NCI-H82 (cell line): ENCODE measurements around the gene CNPPD1.
A peak's percentile ranks its signal among the peaks of the same experiment; 100 is the strongest.

Experiments used
- DNase-seq: peaks from one replicate; lab custom pipeline; 2025; lab: John Stamatoyannopoulos, UW

Gene CNPPD1

GRCh38 chr2:219176818-219177551 is at the start of gene CNPPD1:
Gene CNPPD1 (minus strand): TSS chr2:219176925. CDS start chr2:219176828, 97 bp downstream.
- DNase-seq = peak; percentile 90

DNA sequence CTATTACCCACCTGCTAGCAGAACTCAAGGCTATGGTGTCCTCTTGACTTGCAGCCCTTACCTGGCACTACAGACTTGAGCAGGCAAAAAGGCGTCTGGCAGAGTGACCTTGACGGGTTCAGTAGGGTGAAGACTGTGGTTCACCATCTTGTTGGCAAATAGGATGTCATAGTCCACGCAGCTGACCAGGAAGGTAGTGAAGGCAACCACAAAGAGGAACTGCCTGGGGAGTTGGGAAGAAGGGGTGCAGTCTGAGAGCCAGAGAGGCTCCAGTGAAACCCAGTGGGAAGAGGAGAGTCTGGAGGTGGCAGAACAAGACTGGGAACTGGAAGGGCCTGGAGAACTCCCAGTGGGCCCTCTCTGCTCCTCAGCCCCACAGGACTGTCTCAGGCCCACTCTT is 48.6 kb upstream of the CNPPD1 start:
- DNase-seq = no peak

- no peak for DNase-seq
These were observed 47.3 kb upstream of the CNPPD1 start for GRCh38 chr2:219223831-219224610.

GRCh38 chr2:219221957-219222518 is 45.3 kb upstream of the CNPPD1 start:
- no peak for DNase-seq

DNA sequence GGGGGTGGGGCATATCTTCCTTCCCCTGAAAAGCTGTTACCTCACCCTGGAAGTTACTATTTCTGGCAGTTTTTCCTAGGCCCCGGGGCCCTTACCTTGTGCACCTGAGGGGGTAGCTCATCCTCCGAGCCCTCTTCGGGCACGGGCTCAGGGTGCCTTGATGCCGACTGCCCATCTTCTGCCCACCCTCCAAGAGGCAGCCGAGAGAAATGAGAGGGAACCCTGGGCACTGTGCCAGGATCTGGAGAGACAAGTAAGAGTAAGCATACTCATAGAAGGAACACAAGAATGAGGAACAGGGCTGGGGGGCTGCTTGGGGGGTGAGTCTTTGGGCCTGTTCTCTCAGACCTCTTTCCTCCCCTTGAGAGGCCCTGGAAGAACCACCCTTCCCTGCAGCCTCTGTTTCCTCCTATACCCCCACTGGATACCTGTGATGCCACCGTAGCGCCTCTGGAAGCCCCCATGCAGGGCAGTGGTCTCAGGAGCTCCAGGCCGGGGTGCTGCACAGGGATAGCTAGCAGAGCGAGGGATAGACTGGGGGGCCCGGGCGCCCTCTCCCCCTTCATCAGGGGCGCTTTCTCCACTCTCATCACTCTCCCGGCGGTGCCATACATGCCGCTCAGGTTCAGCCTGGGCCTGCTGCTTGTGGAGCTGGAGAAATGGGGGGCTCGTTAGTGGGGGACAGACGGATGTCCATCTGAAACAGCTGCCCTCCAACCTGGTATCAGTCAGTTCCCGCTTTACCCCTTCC is 44.1 kb upstream of the CNPPD1 start:
- DNase-seq = no peak

DNA sequence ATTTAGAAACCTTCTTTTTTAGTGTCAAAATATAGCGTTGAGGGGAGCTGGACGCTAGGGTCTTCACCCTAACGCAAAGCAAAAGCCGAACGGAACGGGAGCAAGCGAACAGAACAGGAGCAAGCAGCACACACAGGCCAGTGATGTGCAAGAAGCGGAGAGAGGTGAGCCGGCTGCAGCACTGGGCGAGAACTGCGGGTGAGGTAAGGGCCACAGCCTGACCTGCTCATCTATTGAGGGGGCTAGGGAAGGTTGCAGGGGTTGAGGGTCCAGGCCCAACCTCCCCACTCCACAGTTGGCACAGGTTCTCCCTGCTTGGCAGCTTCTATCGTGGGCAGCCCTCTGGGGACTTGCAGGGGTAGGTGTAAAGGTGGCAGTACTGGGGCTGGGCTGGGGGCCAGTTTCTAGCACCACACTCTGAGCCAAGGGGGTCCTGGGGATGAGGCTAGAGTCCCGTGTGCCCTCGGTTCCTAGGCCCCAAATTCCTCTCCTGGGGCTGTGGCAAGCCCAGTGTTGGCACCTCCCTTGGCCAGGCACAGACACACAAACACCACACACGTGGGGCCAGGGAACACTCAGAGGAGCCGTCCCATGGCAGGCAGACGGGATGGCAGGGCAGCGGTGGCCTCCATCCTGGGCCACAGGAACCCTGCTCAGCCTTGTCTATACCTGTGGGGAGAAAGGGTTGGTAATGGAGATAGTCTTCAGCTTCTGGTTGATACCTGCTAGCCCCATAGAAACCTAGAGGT is 43.2 kb upstream of the CNPPD1 start:
- no peak for DNase-seq

DNA sequence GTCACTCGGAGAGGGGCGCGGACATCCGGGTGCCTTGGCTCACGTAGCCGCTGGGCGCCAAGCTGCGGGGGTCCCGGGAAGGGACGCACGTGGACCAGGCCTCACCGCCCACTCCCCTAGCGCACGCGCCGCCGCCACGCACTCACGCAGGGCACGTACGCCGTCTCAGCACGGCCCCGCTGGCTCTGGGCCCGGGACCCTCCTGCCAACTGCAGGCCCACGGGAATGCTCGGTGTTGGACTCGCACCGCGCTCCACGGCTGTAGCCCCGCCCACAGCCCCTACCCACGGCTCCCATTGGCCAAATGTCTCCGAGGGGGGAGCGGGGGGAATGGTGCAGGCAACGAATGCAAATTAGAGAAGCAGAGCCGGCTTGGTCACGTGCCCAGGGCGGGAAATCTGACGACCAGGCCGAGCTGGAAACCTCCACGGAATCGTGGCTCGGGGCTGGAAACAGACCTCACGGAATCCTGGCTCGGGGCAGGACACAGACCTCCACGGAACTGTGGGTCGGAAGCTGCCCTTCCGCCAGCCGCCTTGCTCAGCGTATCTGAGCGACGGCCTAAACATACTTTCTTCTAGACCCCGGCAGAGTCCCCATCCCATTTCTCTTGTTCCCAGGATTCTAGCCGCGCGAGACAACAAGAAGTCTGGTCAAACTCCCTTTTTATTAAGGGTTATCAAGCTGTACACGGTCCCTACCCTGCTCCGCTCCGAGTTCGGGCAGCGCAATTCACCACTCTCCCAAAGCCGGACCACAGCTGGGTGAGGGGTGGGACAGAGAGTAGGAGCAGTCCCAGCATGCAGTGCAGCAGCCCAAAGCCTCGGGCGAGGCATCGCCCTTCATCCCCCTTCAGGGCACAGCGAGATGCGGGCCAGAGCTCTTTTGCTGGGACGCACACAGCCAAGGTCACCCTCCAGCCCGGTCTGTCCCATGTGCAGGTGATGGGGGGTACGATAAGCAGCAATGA is 42.3 kb upstream of the CNPPD1 start, which contains the start of gene ABCB6:
Gene ABCB6, minus strand, starts transcription at position 227 of the 970 bp plus-strand sequence. CDS start 285 bp downstream, outside the sequence.
- peak; percentile 99 for DNase-seq

GRCh38 chr2:219218217-219218731 is 41.5 kb upstream of the CNPPD1 start:
- DNase-seq = peak; percentile 69

DNA sequence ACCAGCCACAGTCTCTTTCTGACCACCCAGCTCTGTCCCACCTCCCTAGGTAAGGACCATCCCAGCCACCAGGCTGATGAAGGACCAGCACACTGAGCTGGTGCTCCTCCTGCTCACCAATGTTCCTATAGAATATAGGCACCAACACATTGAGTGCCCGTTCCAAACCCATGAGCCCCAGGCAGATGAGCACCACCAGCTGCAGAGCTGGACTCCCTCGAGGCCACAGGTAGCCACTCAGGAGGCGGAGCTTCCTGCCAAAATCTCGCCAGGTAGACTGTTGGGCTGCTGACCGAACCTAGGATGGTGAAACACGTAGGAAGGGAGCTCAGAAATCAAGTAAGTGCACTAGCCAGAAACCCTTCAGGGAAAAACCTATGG is 39.8 kb upstream of the CNPPD1 start:
- DNase-seq = no peak

DNA sequence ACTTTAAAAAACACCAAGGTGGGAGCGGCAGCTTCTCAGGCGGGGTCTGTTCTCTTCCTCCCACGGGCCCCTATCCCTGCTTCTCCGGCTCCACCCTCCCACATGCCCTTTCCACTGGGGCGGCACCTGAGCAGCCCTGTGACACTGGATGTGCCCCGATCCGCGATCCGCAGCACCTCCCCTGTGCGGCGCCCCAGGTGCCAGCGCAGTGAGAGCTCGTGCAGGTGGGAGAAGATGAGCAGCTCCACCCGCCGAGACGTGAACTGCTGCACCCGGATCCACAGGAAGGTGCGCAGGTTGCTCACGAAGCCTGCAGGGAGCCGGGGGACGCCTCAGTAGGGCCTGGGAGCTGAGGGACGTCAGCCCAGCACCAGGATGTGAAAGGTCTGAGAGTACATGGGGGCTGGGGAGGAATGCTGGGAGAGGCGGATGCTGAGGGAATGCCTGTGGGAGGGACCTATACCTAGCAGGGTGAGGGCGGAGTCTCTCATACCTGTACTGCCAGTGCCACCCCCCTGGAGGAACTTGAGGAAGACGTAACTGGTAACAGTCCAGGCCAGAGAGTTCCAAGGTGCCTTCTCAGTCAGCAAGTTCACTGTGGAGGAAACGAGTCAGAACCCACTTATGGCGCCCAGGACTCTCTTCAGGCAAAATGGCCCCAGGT is 39.3 kb upstream of the CNPPD1 start:
- no peak for DNase-seq

DNA sequence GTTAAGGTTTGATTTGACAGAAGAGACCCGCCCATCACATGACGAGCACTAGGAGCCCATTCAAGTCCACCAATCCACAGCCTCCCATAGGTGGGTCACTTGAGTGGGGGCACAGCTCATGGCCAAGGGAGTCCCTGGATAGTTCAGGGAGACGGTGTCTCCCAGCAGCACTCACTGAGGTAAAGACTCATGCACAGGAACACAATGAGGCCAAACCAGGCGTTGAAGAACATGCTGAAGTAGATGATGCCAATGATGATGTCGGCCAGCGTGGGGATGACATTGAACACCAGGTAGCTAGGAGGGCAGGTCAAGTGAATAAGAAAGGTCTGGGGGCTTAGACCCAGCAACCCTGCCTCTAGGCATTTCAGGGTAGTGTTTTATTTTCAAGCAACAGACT is 38.1 kb upstream of the CNPPD1 start:
- no peak for DNase-seq

GRCh38 chr2:219214141-219214540 is 37.4 kb upstream of the CNPPD1 start:
- no peak for DNase-seq

GRCh38 chr2:219213486-219214071 is 36.9 kb upstream of the CNPPD1 start:
- no peak for DNase-seq

DNA sequence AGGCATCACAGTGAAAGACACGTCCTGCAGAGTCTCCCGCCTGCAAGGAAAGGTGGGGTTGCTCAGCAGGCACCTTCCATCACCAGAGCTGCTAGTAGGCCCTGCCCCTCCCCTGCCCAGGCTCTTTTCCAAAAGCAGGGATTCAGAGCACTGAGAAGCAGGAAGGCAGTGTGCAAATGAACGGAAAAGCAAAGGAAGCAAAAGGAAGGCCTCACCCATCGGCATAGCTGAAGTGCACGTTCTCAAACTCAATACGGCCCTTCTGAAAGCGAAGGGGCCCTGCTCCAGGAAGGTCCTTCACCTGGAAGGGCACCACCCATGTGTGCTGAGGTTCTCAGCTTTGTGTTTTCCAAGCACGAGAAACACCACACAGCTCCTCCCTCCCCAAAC is 36.3 kb upstream of the CNPPD1 start:
- DNase-seq = no peak

DNA sequence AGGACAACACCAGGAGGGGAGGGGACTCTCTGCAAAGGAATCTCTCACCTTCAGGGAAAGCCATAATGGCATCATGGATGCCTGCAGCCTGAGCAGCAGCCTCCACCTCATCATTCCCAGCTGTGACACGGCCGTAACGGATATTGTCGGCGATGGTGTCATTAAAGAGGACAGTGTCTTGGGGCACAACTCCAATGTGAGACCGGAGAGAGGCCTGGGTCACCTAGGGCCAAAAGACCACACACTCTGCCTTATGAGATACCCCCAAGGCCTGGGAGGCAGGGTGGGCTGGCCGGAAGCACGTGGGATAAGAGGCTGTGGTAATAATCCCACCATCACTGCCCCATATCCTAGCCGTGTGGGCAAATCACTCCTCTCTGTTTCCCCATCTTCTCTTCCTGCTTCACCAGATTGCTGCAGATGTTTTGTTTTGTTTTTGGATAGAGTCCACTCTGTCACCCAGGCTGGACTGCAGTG is 34.2 kb upstream of the CNPPD1 start:
- DNase-seq = no peak

- no peak for DNase-seq
These were observed 33.6 kb upstream of the CNPPD1 start for GRCh38 chr2:219210196-219210885.

DNA sequence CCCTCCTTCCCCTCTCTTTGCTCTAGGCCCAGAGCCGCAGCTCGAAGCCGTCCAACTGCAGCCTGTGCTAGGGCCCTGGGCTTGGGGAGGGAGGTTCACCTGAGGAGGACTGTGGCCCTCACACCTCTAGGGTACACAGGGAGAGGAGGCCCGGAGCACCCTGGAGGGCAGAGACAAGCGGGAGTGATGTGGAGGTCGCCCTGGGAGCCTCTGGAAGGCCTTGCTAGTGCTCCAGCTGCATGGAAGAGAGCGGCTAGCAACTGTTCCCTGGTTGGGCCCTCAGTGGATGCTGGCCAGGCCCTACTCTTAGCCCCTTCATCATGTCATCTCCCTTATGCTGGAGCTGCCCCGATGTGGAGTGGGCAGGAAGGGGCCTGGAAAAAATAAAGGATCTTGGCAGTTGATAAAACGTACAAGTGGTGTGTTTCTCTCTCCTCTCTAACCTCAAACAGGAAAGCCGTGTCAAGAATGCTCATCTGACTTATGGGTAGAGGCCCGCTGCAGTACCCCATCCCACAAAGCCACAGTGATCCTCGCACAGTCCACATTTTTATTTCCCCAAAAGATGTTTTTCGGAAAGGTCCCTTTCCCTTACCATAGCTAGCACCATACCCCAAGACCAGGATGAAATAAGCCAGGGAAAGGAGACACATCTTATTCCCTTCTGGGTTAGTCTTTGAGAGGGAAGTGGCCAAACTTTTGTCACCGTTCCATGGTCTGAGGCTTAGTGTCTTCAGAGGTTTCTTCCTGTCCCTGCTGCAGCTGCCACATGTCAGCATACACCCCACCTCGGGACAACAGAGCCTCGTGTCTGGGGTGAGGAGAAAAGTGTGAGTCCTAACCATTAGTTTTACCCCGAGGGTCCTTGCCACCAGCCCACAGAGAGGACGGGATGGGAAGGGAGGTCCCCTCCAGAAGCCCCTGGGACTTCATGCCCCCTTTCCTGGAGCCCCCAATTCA is 32.8 kb upstream of the CNPPD1 start:
- DNase-seq = no peak
